KBM-7 (cell line): Measurements from ENCODE around the gene TMEM175.
"Not testable (repeated sequence)": the region's sequence is repeated elsewhere in the genome, so short reads cannot be mapped to it uniquely, and the experiment has no call there.

Experiments used
- DNase-seq: peaks from one replicate; pipeline ENCODE4 v3.0.0-alpha.2; 2015
- in situ Hi-C: fragments of 300-500 bp; cut with MboI; formaldehyde crosslinking; loops from 2 replicates; pipeline ENCODE4 v1.14.3; 2020; ENCODE audit warnings: low sequenced_read_pairs, low pct_unique_long_range_greater_than_20kb, mixed read lengths

The TMEM175 gene

GRCh38 chr4:931194-931959, 883 bp upstream of the TMEM175 start:
- no peak for DNase-seq
- in situ Hi-C loops, result no loop called here

- in situ Hi-C loops, result no loop called here
- DNase-seq, result no peak
Measured at GRCh38 chr4:932713-933070, 432 bp downstream of the TMEM175 start.

DNA sequence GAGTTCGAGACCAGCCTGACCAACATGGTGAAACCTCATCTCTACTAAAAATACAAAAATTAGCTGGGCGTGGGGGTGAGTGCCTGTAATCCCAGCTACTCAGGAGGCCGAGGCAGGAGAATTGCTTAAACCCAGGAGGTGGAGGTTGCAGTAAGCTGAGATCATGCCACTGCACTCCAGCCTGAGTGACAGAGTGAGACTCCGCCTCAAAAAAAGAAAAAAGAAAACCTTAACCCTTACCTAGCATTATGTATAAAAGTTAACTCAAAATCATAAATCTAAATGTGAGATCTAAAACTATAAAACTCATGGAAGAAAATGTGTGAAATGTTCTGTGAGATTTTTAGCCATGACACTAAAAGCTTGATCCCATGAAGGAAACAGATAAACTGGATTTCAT, 7.2 kb downstream of the TMEM175 start:
- DNase-seq, in situ Hi-C loops: not testable (repeated sequence)

DNA sequence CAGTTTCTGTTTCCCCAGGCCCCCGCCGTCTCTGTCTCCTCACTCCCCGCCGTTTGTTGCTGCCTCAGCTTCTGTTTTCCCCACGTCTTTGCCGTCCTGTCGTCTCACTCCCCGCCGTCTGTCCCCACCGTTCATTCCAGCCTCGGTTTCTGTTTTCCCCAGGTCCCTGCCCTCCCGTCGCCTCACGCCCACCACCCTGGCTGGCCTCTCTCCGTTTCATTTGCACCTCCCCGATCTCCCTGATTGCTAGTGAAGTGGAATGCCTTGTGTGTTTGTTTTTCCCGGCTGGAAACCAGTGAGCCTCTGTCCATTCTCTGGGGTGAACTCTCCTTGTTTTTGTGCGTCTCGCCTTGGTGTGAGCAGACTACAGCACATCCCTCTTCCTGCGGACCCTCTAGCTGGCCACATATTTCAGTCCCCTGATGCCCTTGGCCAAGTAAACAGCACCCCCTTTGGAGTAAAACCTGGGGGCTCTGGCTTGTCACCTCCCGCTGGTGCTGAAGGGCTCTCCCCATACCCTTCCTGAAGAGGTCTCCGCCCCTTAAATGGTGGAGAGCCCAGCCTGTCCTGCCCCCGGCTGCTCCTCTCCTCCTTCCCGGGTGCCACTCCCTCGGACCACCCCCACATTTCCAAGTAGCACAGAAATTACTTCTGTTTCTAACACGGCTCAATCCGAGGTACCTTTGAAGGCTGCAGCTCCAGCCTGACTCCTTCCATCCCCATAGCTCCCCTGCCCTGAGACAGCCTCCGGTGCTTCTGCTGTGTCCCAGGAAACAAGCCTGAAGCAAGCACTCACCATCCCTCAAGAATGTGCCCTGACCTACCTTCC, 13.2 kb downstream of the TMEM175 start:
- in situ Hi-C loops, result no loop called here
- DNase-seq, result no peak

GRCh38 chr4:946103-946450, 13.8 kb downstream of the TMEM175 start:
- no peak for DNase-seq
- in situ Hi-C loops, result no loop called here

GRCh38 chr4:946517-947471, 14.5 kb downstream of the TMEM175 start:
- in situ Hi-C loops, result no loop called here
- no peak for DNase-seq

DNA sequence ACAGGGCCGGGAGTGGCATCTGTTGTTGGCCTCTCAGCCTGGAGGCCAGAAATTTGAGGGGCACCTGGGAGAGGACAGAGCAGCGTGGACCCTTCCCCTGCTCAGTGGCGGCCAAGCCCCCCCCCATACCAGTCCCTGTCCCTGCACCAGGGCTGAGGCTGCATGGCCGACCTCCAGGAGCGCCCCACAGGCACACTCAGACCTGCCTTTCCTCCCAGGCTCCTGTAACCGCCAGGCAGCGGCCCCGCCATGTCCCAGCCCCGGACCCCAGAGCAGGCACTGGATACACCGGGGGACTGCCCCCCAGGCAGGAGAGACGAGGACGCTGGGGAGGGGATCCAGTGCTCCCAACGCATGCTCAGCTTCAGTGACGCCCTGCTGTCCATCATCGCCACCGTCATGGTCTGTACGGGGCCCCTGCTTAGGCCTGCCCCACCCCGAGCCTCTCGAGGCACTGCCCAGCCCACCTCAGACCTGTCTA, 15.3 kb downstream of the TMEM175 start:
- in situ Hi-C loops, result no loop called here
- no peak for DNase-seq

GRCh38 chr4:948101-948935, 16.1 kb downstream of the TMEM175 start:
- in situ Hi-C loops, result no loop called here
- no peak for DNase-seq

DNA sequence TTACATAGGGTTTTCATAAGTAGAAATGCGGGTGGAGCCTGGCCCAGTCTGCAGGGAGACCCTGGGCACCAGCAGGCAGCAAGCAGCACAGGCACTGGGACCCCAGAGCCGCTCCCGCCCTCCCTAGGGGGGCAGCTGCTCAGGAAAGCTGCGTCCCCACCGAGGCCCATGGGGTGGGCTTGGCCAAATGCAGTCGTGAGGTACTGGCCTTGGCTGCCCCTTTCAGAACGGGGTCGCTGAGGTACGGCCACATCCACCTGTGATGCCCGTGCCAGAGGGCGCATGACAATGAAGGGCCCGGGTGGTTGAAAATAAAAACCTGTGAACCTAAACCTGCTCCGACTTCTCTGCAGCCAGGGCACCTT, 16.7 kb downstream of the TMEM175 start:
- in situ Hi-C loops, result no loop called here

GRCh38 chr4:949656-950055, 17.4 kb downstream of the TMEM175 start:
- in situ Hi-C loops, result no loop called here
- DNase-seq, result no peak

More for the DNA sequence above, 16.7 kb downstream of the TMEM175 start:
- DNase-seq, result no peak

- DNase-seq, result no peak
- in situ Hi-C loops, result no loop called here
Measured at GRCh38 chr4:950136-951020, 18.1 kb downstream of the TMEM175 start.

- in situ Hi-C loops, result no loop called here
- no peak for DNase-seq
Measured at GRCh38 chr4:951186-951585, 18.9 kb downstream of the TMEM175 start.

DNA sequence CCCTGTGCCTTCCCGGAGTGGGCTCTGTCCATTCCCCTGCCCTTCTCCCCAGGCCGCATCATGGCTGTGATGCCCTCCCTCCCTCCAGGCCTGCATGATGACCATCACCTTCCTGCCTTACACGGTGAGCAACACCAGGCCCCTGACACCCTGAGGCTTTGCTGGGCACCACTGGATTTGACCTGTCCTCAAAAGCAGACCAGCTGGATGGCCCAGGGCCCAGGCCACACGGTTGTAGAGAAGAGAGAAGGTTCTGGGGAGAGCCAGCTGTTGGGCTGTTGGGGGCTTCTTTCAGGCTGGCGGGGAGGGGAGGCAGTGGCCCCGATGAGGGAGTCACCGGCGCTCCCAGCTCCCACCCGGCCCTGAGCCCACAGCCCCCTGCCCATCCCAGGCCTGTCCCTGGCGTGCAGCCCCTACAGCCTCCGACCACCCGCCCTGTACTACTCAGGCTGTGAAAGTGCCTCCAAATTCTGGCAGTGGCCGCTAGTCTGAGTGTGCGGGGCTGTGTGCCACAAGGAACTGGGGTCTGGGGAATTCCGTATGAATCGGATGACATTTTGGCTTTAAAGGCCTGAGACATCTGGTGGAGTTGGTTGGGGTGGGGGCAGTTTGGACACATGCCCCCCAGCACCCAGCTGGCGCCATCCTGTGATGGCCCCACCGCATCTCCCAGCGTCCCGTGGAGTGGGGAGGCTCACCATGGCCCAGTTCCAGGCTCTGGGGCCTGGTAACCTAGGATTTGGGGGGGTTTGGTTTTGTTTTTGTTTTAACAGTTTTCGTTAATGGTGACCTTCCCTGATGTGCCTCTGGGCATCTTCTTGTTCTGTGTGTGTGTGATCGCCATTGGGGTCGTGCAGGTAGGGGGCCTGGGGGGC, 19.6 kb downstream of the TMEM175 start:
- in situ Hi-C loops, result no loop called here
- DNase-seq, result no peak

DNA sequence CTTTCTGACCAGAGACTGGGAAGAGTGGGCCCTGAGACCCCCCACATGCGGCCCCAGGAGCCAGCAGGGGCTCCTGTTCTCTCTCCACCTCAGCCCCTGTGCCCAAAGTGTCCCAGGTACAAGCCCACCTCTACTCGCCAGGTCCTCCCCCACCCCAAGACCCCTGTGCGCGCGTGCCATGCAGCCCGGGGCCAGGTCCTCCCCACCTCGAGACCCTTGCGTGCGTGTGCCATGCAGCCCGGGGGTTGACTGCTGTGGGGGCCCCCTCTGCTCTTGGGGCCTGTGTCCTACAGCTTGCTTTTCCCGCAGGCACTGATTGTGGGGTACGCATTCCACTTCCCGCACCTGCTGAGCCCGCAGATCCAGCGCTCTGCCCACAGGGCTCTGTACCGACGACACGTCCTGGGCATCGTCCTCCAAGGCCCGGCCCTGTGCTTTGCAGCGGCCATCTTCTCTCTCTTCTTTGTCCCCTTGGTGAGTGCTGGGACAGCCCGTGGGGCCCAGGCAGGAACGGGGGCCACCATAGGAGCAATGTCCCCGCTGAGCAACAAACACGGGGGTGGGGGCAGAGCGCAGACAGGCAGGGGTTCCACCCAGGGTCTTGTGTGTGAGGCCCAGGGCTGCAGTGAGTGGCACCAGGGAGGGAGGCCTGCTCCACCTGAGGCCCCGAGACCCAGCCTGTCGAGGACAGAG, 20.8 kb downstream of the TMEM175 start:
- DNase-seq, result no peak
- in situ Hi-C loops, result no loop called here

DNA sequence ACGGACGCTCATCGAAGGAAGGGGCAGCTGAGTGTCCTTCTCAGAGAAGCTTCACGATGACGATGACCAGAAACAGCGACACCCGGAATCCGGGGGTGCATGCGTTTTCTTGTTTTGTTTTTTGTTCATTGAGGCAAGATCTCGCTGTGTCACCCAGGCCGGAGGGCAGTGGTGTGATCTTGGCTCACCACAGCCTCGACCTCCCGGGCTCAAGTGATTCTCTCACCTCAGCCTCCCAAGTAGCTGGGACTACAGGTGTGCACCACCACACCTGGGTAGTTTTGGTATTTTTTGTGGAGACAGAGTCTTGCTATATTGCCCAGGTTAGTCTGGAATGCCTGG, 21.3 kb downstream of the TMEM175 start:
- no peak for DNase-seq
- in situ Hi-C loops, result no loop called here

GRCh38 chr4:954211-955020, 22.2 kb downstream of the TMEM175 start:
- in situ Hi-C loops, result no loop called here
- DNase-seq, result no peak
